ENCODE results near the gene PTPRM.
A peak's percentile ranks its signal among the peaks of the same experiment; 100 is the strongest.

Gene PTPRM

GRCh38 chr18:7586379-7586778, 19.3 kb downstream of the PTPRM start:
- TF ChIP-seq, protein P1, sequence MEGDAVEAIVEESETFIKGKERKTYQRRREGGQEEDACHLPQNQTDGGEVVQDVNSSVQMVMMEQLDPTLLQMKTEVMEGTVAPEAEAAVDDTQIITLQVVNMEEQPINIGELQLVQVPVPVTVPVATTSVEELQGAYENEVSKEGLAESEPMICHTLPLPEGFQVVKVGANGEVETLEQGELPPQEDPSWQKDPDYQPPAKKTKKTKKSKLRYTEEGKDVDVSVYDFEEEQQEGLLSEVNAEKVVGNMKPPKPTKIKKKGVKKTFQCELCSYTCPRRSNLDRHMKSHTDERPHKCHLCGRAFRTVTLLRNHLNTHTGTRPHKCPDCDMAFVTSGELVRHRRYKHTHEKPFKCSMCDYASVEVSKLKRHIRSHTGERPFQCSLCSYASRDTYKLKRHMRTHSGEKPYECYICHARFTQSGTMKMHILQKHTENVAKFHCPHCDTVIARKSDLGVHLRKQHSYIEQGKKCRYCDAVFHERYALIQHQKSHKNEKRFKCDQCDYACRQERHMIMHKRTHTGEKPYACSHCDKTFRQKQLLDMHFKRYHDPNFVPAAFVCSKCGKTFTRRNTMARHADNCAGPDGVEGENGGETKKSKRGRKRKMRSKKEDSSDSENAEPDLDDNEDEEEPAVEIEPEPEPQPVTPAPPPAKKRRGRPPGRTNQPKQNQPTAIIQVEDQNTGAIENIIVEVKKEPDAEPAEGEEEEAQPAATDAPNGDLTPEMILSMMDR (conservative IDR thresholded peaks at IDR 0.05; ENCODE audit: low read depth, low read length): no peak
- no peak for DNase-seq (ENCODE audit: low read depth)
- no peak overlapping the region for H3K4me3 ChIP-seq (ENCODE audit: low read length)

GRCh38 chr18:7590826-7591560, 23.9 kb downstream of the PTPRM start:
- H3K4me3 ChIP-seq (ENCODE audit: low read length): no peak overlapping the region
- TF ChIP-seq, protein P1 (conservative IDR thresholded peaks at IDR 0.05; ENCODE audit: low read depth, low read length): no peak
- no peak for DNase-seq (ENCODE audit: low read depth)

- H3K4me3 ChIP-seq (ENCODE audit: low read length): no peak overlapping the region
- no peak for DNase-seq (ENCODE audit: low read depth)
- TF ChIP-seq, protein P1 (conservative IDR thresholded peaks at IDR 0.05; ENCODE audit: low read depth, low read length): peak; percentile 31
These were observed 25.4 kb downstream of the PTPRM start for GRCh38 chr18:7592305-7593071.

GRCh38 chr18:7593218-7593819, 26.2 kb downstream of the PTPRM start:
- DNase-seq (ENCODE audit: low read depth): no peak

GRCh38 chr18:7596147-7596546, 29.0 kb downstream of the PTPRM start:
- H3K4me3 ChIP-seq (ENCODE audit: low read length): no peak overlapping the region
- TF ChIP-seq, protein P1 (conservative IDR thresholded peaks at IDR 0.05; ENCODE audit: low read depth, low read length): no peak
- no peak for DNase-seq (ENCODE audit: low read depth)

More at GRCh38 chr18:7593218-7593819, 26.2 kb downstream of the PTPRM start:
- TF ChIP-seq, protein P1 (conservative IDR thresholded peaks at IDR 0.05; ENCODE audit: low read depth, low read length): no peak
- H3K4me3 ChIP-seq (ENCODE audit: low read length): no peak overlapping the region

DNA sequence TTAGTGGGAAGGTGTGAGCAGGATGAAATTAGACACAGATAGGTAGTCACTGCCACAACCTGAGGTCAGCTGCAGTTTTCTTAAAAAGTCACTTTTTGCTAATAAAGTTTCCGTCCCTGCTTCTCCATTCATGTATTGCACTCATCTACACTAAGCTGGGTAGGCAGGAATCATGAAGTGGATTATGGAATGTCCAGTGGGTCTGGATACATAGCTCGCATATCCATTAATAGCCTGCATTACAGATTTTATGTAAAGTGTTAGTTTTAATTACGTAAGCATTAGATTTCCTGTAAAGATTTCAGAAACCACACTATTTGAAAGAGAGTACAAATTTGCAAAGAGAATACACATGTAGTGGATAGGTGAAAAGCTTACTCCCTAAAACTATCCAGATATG, 30.4 kb downstream of the PTPRM start:
- no peak for DNase-seq (ENCODE audit: low read depth)
- TF ChIP-seq, protein P1 (conservative IDR thresholded peaks at IDR 0.05; ENCODE audit: low read depth, low read length): no peak
- no peak overlapping the region for H3K4me3 ChIP-seq (ENCODE audit: low read length)
